ENCODE data around the gene DCHS2.

Gene DCHS2, protein sequence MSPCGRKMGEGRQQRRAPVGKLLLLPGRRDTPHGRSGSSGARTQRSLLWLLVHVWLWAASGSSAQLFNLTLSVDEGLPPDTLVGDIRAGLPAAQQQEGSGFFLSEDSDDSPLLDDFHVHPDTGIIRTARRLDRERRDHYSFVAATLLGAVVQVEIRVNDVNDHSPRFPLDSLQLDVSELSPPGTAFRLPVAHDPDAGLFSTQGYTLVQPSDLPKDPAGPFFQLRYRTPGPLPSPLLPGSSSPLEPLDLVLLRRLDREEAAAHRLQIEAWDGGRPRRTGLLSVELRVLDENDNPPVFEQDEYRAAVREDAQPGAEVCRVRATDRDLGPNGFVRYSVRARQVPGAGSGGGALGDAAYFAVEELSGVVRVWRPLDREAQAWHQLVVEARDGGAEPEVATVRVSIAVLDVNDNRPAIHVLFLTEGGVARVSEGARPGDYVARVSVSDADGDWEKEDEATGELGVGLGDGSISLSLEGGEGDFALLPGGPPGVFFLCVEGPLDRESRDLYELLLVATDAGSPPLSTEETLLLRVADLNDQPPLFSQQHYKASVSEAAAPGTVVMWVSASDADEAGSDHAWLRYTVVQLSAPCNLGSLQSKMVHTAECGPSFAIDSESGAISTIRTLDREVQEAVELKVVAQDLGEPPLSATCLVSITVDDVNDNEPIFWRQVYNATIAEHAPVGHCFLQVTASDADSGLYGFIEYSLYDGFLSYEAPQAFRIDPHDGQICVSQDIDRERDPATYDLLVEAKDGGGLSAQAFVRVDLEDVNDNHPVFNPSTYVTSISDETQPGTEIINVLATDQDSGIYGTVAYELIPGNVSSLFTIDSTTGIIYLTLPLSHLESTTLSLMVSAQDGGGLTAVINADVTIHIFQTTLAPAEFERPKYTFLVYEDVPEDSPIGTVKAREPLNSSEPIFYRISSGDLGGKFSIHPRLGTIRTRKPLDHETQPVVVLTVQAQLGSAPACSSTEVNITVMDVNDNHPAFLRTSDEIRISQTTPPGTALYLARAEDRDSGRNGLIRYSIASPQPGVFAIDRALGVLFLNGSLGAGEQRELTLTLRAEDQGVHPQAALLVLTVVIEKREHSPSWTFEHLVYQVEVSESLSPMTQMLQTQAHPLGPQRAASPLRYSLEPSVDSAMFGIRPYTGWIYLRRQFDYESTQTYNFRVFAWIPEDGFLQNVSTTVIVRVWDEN (N-terminal part only)

DNA sequence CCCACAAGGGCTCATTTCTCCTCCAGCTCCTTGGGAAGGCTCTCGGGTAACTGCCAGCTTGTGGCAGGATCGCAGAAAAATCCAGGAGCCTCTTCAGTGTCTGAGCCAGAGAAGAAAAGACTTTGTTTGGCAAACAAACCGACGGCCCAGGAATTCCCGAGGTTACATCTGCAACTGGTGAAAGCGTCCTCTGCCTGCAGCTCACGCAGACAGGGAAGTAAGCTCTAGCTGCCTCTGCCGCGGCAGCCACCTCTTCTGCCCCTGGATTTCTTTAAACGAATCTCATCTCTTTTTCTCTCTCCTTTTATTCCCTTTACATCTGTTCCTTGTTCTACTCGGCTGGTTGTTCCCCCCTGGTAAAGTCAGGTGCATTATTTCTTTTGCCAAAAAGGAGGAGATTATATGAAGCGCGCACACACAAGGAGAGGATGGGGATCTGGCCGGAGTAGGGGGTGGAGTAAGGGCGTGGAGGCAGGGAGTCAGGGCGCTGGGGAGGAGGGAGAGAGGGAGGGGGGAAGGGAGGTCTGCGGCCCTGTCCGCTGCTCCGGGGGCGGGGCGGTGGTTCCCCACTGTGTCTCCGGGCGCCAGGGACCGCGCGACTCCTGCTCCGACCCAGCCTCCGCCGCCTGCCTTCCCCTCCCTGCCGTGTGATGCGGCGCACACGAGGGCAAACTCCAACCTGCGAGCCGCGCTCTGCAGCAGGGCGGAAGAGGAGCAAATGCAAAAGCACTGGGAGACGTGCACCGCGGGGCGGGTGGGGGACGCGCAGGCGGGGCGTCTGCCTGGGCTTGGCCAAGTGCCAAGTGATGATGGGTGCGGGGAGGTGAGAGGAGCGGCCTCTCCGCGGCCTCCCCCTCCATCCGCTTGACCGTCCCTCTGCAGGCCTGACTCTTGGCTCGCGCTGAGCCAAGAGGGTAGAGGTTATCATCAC is at the start of gene DCHS2:
TSS of gene DCHS2 (minus strand) at position 459 of the 931 bp plus-strand sequence. CDS start at position 15, 444 bp downstream.
- DNase-seq = no peak

DNA sequence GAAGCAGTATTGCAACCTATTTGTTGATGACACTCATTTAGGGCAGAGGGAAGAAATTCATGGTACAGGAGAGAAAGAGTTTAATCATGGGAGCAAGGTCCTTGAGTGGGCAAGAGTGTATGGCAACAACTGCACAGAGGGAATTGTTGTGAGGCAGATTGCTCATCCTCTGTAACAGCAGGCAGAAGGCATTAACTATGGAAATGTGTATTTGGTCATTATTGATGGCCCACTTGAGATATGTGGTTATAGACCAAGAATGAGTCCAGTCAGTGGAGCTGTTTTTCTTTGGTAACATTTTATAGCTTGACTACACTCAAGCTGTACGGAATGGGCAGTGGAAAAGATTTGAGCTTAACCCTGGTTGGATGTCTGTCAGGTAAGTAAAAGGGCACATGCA is 42.7 kb upstream of the DCHS2 start:
- no peak for DNase-seq

DNA sequence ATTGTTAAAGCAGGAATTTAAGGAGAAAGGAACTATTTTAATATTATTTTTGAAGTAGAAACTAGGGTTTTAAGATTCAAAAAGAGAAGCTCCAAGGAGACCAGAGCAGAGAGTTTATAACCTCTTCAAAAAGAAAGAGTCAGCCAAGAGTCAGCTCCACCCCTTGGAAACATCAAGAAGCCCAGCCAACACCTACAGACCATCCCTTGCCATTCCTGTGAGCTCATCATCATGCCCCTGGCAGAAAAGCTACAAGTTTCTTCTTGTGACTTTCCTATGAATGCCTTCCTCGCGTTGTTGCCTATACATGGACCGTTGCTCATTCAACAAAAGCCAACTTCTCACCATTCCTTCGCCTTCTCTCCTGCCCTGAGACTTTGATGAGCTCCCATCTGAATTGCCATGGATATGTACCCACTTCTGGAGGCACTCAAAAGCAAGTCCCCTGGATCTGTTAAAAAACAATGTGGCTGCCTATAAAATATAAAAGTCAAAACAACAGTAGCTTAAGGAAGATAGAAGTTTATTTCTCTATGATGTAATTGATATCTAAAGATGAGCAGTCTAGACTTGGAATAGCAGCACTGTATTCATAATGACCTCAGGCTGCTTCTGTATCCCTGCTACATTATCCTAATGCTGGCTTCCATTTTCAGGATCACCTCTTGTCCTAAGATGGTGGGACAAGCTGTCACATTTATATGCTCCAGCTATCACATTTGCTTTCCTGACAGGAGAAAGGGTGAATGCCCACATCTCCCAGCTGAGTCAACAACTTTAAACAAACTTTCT is 38.3 kb upstream of the DCHS2 start:
- no peak for DNase-seq

DNA sequence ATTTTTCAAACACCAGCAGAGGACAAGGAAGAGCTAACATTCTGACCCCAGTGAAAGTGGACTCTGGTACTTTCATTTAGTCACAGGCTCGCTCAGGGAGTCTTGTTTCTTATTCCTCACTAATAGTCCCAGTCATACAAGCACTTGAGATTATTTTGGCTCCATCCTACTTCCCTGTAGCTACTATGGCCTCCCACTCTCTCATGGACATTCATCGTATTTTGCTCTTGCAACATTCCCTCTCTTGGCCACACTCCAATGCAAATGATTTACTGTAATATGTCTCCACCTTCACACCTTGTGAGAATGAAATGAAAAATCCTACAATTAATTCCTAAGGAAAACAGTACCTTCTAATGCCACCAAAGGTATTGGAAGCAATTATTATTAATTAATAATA is 37.3 kb upstream of the DCHS2 start:
- no peak for DNase-seq

DNA sequence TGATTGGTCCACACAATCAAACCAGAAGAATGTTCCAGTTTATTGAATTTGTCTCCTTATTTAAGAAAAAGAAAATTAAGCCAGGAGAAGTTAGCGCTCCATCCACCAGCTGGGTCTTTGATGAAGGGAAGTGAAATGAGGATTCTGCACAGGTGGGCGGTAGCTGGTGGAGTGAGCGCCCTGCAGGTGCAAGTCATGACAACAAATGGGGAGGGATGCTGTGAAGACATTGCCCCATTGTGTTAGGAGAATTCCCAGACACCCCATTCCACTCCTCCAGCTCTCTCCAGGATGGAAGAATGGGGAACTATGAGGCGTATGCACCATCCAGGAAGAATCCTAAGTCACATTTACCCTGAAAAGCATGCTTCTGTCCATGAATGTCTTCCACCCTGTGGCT is 35.7 kb upstream of the DCHS2 start:
- no peak for DNase-seq

DNA sequence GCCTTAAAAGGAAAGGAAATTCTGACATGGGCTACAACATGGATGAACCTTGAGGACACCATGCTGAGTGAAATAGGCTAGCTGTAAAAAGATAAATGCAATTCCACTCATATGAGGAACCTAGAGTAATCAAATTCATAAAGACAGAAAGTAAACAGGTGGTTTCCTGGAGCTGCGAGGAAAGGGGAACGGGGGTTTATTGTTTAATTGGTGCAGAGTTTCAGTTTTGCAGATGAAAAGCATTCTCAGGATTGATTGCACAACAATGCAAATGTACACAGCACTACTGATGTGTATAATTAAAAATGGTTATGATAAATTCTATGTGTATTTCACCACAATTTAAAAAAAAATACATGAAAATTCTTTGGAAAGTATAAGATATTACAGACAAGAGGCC is 34.6 kb upstream of the DCHS2 start:
- no peak for DNase-seq

DNA sequence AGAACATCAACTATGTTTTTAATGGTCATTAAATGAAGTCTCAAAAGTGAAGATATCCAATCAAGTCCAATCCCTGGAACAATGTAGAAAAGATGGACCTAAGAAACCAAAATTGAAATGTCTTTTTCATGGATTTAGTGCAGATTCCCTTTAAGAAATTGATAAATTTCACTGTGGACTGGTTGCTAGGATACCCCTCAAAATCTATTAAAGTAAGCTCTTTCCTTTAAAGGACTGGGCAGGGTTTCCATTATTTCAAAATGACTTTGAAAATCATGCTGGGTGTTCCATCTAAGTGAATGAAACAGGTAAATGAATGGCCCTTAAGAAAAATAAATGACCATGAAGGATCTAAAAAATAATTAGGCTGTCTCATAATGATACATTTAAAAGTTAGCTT is 30.0 kb upstream of the DCHS2 start:
- DNase-seq = no peak

DNA sequence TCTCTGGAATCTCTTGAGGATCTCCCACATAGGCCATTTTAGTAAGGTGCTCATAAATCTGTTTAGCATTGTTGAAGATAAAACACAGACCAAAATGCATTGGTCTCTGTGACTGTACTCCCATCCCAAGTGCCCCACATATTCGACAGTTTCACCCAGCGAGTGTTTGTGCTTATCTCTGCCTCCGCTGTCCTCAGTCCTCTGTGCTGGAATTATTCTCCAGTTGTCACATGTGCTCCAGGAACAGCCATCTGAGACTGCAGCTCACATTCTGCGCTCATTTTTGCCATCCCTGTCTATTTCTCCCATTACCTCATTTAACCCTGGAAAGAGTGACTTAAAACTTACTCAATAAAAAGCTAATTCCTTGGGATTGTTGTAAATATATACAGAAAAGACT is 27.6 kb upstream of the DCHS2 start:
- no peak for DNase-seq

DNA sequence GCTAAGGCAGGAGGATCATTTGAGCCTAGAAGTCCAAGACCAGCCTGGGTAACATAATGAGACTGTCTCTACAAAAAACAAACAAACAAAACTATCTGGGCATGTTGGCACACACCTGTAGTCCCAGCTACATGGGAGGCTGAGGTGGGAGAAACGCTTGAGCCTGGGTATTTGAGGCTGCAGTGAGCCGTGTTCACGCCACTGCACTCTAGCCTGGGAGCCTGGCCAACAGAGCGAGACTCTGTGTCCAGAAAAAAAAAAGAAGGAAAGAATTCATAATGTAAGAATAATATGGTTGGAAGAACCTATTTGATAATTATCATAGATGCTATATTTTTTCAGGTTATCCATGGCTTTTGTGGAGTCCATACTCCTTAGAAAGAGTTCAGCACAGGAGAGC is 26.0 kb upstream of the DCHS2 start:
- no peak for DNase-seq

DNA sequence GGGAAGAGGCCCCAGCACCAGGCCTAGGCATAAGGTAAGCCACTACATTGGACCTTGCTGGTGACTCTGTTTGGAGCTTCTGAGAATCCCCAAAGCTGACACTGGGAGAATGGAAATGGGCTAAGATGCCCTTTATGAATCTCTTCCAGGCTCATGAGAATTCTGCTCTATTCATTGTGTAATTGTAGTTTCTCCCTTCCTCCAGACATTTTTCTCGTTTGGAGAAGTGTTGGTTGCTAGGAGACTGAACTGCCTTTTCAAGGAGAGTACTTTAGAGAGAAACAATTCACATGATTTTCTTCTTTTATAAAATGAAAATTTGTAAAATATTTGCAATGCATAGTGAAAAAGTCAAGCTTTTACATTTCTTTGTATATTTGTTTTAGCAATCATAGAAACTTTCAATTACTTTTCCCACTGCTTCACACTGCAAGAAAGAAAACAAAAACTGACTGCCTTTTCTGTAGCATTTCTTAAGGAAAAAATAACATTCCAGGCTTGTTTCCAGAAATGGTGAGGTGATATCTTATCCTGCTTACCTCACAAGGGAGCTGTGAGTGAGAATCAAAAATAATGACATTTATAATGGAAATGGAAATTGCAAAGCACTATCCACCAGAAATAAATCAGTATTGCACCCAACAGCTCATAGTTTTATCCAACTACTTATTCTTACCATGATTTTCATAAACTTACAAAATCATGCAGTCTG is 24.9 kb upstream of the DCHS2 start:
- DNase-seq = no peak

DNA sequence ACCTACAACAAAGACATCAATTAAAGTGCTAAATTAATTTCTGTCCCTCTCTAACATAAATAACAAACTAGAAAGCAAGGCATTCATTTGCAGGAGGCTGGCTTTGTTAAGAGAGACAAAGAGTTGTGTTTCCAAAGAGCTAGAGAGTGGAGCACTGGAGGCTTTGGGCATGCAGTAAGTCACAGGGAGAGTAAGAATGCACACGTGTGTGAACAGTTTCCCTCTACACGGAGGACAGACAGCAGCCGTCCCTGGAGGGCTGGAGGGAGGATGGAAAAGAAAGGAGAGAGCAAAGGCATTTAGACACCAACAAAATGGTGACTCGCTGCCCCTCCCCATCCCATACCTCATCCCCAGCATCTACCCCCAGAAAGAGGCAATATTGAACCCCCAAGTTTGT is 20.4 kb upstream of the DCHS2 start:
- no peak for DNase-seq

DNA sequence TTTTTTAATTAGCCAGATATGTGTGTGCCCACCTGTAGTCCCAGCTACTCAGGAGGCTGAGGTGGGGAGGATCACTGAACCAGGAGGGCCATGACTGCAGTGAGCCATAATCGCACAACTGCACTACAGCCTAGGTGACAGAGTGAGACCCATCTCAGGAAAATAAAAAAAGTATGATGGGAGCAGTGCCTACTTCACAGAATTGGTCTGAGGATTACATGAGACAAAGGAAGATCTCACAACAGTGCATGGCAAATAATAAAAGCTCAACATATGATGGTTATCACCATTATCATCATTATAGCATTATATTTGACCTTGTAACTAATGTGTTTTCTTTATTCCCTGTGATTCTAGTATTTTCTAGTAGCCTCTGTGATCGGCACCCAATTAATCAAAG is 19.9 kb upstream of the DCHS2 start:
- DNase-seq = no peak

DNA sequence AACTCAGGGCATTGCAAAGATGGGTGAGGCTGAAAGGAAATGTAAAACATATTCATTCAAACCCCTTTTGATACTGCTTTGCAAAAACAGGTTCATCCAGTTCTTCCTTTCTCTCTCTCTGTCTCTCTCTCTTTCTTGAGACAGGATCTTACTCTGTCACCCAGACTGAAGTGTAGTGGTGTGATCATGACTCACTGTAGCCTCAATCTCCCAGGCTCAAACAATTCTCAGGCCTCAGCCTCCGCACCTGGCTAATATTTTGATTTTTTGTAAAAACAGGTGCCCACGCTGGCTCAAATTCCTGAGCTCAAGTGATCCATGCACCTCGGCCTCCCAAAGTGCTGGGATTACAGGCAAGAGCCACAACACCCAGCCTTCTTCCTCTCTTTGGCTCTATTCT is 15.6 kb upstream of the DCHS2 start:
- no peak for DNase-seq

DNA sequence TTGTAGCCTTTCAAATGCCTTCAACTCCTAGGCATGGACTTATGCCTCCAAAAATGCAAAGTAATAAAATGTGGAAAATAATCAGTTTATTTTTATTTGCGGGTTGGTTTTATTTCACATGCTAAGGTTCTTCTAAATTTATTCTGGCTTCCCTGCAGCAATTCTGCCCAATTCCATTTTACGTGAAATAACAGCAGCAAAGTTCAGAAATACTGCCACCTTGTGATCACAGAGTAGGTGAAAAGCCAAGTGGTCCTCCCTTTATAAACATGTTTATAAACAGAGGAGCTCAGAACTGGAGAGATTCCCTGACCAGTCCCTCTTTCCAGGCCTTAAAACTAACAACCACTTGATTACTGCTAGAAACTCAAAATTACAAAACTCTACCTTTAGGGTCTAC is 14.7 kb upstream of the DCHS2 start:
- DNase-seq = no peak

DNA sequence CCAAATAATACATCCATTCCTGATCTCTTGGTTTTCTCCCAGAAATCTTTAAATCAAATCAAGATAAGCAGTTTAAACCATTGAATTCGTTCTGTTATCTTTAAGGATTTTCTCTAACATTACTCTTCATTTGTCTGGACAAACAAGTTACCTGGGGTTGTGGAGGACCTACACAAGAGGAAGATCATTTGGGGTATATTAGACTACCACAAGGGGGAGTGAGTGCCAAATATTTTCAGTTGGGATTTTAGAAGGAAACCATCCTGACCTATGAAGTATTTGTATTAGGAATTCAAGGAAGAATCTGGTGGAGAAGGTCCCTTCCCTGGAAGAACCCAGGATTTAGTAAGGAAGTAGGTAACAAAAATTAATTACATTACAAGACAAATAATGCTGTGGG is 12.0 kb upstream of the DCHS2 start:
- DNase-seq = peak in 1 of 2 donors; percentile 2

DNA sequence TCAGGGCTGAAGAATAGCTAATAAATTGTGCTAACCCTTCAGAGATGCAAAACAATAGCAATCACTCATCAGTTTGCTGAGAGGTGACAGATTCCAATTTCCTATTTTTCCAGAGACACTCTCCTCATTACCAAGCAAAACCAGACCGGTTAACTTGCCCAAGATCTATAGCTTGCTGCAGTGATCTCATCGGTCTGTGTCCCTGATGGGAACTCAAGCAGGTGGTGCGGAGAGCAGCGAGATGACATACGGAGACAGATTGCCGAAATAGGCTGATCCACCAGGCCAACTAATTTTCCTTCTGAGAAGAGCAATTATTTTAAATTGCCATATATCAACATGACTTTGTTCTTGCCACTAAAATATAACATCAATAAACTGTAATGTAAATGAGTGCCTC is 10.5 kb upstream of the DCHS2 start:
- DNase-seq = no peak

DNA sequence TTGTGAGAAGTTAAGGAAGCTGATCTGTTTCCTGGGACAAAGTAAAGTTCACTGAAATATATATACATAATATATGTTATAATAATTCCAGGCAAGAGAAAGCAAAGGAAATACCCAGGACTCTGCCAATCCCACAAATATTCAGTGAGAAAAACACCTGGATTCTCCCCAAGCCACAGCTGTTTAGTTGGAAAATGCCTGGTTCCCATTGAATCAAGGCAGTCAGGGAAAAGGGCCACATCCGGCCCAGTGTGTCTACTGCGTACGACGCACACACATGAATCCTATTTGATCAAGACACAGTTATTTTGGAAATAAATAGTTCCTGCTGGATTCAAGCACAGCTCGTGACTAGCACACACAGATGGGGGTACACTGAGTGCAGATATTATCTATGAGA is 6.3 kb upstream of the DCHS2 start:
- no peak for DNase-seq

DNA sequence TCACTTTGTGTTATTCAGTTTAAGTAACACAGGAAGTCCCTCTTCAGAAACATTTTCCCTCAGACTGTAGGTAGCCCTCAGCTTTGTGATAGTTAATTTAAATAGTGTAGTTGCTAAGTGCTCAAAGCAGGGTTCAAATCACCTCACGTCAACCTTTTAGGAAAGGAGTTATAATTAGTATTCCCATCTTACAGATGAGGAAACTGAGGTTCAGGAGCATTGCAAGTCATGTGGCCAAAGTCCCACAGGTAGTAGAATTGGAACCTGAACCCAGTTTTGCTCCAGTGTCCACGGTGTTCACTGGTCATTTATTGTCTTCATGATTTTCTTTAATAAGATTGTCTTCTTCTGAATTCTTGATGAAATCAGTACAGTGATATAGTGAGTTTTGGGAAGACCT is 4.3 kb upstream of the DCHS2 start:
- no peak for DNase-seq

DNA sequence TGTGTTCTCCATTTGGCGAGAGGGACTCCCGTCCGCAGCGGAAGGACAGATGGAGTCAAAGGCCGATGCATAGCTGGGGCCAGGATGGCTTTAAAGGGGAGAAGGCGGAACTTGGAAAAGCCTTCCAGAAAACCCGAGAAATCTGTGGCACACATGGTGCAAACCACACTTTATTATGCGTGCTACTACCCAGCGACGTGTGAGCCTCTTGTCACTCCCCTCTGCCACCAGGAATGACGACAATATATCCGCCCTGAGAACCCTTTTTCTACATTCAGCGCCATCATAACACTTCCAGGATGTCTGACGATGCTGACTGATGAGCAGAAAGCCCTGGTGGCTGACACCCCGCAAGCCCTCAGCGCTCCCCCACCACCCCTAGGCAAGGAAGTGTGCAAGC is 689 bp upstream of the DCHS2 start:
- DNase-seq = no peak

DNA sequence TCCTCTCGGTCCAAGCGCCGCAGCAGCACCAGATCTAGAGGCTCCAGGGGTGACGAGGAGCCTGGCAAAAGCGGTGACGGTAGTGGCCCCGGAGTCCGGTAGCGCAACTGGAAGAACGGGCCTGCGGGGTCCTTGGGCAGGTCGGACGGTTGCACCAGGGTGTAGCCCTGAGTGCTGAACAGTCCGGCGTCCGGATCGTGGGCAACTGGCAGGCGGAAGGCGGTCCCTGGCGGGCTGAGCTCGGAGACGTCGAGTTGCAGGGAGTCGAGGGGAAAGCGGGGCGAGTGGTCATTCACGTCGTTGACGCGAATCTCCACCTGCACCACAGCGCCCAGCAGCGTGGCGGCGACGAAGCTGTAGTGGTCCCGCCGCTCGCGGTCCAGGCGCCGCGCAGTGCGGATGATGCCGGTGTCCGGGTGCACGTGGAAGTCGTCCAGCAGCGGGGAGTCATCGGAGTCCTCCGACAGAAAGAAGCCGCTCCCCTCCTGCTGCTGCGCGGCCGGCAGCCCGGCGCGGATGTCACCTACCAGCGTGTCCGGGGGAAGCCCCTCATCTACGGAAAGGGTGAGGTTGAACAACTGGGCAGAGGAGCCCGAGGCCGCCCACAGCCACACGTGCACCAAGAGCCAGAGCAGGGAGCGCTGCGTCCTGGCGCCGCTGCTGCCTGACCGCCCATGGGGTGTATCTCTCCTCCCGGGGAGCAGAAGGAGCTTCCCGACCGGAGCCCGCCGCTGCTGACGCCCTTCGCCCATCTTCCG is 837 bp downstream of the DCHS2 start:
- peak in 1 of 2 donors; percentile 3 for DNase-seq
